Measurements from ENCODE around the gene MARCHF3. TPM values are rescaled to one million over a fixed set of nuclear protein-coding genes. Genes with fewer than 3 reads are reported as not detected.
A peak's percentile ranks its signal among the peaks of the same experiment; 100 is the strongest.

The MARCHF3 gene
- total and polyA plus RNA-seq, 10 donors: 2.3 to 14.8 (median 10.9) TPM

GRCh38 chr5:126872561-126873354 is 157.6 kb downstream of the MARCHF3 start:
- intact Hi-C loops (cut with DNase I; ENCODE audit: low total_unique reads): no loop called here
- Histone ChIP-seq H3K27ac (peak overlapping the region in 4 of 8 donors; percentile 20 to 49 (median 40)), H3K4me3 (no peak overlapping the region), H3K36me3 (peaks cover 0 to 17% (median 0%) of the 10 kb centered on the region in 6 donors), H3K9me3 (no peaks in the 10 kb centered on the region), H3K27me3 (replicated peaks in 1 of 7) (no peaks in the 10 kb centered on the region), H3K4me1 (peaks cover 2 to 29% (median 14%) of the 10 kb centered on the region in 6 donors)
- no peak for DNase-seq
- TF ChIP-seq POLR2AphosphoS5 (IDR thresholded peaks at IDR 0.05) (peak in 1 of 3 donors; percentile 26), POLR2A (IDR thresholded peaks at IDR 0.05) (no peak), CTCF (IDR thresholded peaks at IDR 0.05 in 8 of 11, conservative IDR thresholded peaks at IDR 0.05 in 3 of 11) (no peak)
- 72 to 80% (median 80%) methylated on average over 11 of the region's 11 CpGs for WGBS, 5 donors

- DNase-seq: no peak
- no peak for TF ChIP-seq POLR2AphosphoS5 (IDR thresholded peaks at IDR 0.05)
- no peak for TF ChIP-seq POLR2A (IDR thresholded peaks at IDR 0.05)
- no peak for TF ChIP-seq CTCF (IDR thresholded peaks at IDR 0.05 in 8 of 11, conservative IDR thresholded peaks at IDR 0.05 in 3 of 11)
- H3K9me3 ChIP-seq: no peaks in the 10 kb centered on the region
- peak overlapping the region in 3 of 8 donors; percentile 6 to 39 (median 8) for H3K27ac ChIP-seq
- no peaks in the 10 kb centered on the region for H3K27me3 ChIP-seq (replicated peaks in 1 of 7)
- H3K4me1 ChIP-seq: peaks cover 2 to 32% (median 13%) of the 10 kb centered on the region in 6 donors
- 78 to 92% (median 86%) methylated on average over 6 of the region's 6 CpGs for WGBS, 5 donors
- intact Hi-C loops (cut with DNase I; ENCODE audit: low total_unique reads): no loop called here
- H3K36me3 ChIP-seq: peaks cover 0 to 15% (median 0%) of the 10 kb centered on the region in 6 donors
- H3K4me3 ChIP-seq: no peak overlapping the region
These were observed 158.9 kb downstream of the MARCHF3 start for GRCh38 chr5:126871441-126871840.

GRCh38 chr5:126869005-126869451 is 161.3 kb downstream of the MARCHF3 start:
- Histone ChIP-seq H3K4me3 (peak overlapping the region in 4 of 8 donors; percentile 6 to 54 (median 12)), H3K9me3 (no peaks in the 10 kb centered on the region), H3K36me3 (peaks cover 0 to 17% (median 0%) of the 10 kb centered on the region in 6 donors), H3K4me1 (peaks cover 2 to 32% (median 13%) of the 10 kb centered on the region in 6 donors), H3K27me3 (replicated peaks in 1 of 7) (no peaks in the 10 kb centered on the region), H3K27ac (peak overlapping the region in 2 of 8 donors; percentile 26 to 31)
- TF ChIP-seq POLR2A (IDR thresholded peaks at IDR 0.05) (no peak), POLR2AphosphoS5 (IDR thresholded peaks at IDR 0.05) (peak; percentile 46 to 78 (median 65))
- 10 to 21% (median 14%) methylated on average over 22 of the region's 22 CpGs for WGBS, 5 donors
- intact Hi-C loops (cut with DNase I; ENCODE audit: low total_unique reads): no loop called here
- DNase-seq: no peak

GRCh38 chr5:126868338-126869004 is 161.9 kb downstream of the MARCHF3 start:
- H3K4me3 ChIP-seq: peak overlapping the region in 4 of 8 donors; percentile 6 to 54 (median 12)
- 64 to 82% (median 70%) methylated on average over 11 of the region's 11 CpGs for WGBS, 5 donors
- H3K27me3 ChIP-seq (replicated peaks in 1 of 7): no peaks in the 10 kb centered on the region
- DNase-seq: no peak
- TF ChIP-seq POLR2AphosphoS5 (IDR thresholded peaks at IDR 0.05) (no peak), POLR2A (IDR thresholded peaks at IDR 0.05) (no peak), CTCF (IDR thresholded peaks at IDR 0.05 in 8 of 11, conservative IDR thresholded peaks at IDR 0.05 in 3 of 11) (no peak)
- H3K9me3 ChIP-seq: no peaks in the 10 kb centered on the region
- intact Hi-C loops (cut with DNase I; ENCODE audit: low total_unique reads): no loop called here
- peaks cover 2 to 32% (median 13%) of the 10 kb centered on the region in 6 donors for H3K4me1 ChIP-seq
- H3K36me3 ChIP-seq: peaks cover 0 to 17% (median 0%) of the 10 kb centered on the region in 6 donors
- peak overlapping the region in 2 of 8 donors; percentile 26 to 31 for H3K27ac ChIP-seq

Data from spleen (tissue), 11 donors.